GM19395 (cell line): ENCODE measurements around the gene ABHD3.
"Not testable (repeated sequence)": the region's sequence is repeated elsewhere in the genome, so short reads cannot be mapped to it uniquely, and the experiment has no call there.

ENCODE experiments used
- ATAC-seq: cut with Tn5 transposase; IDR thresholded peaks from one replicate; pipeline ENCODE4 v1.9.1; 2021; ENCODE audit warnings: mild to moderate bottlenecking, moderate library complexity; ENCODE audit not compliant: unreplicated experiment

ABHD3 gene

DNA sequence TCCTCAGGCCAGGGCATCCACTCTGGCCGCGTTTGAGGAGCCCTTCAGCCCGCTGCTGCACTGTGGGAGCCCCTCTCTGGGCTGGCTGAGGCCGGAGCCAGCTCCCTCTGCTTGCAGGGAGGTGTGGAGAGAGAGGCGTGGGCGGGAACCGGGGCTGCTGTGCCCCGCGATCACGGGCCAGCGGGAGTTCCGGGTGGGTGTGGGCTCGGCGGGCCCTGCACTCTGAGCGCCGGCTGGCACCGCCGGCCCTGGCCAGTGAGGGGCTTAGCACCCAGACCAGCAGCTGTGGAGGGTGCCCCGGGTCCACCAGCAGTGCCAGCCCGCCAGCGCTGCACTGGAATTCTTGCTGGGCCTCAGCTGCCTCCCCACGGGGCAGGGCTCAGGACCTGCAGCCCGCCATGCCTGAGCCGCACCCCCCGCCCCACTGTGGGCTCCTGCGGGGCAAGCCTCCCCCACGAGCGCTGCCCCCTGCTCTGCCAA, 1.9 kb upstream of the ABHD3 start:
- ATAC-seq: no peak

DNA sequence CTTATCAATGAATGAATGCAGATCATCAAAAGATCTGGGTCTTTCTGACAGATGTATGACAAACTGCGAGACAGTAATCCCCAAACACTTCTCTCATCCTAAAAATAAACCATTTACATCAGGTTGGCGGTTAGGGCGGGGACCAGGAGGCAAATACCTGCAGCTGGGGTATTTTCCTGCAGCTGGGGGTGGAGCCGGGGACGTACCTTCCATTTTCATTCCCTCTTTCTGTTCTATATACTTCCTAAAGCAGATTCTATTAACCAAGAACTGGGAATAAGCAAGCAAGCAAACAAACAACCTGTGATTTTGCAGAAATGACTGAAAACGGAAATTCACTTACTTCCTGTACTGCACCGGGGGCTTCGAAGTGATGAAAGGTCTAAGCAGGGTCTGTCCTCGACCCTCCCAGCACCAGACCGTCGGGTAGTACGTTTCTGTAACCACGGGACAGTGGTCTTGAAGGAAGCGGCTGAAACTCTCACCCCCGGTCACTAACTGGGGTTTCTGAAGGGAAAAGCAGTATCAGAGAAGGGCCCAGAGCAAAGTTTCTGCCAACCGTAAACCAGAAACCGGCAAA, 1.2 kb downstream of the ABHD3 start:
- peak; percentile 20 for ATAC-seq

DNA sequence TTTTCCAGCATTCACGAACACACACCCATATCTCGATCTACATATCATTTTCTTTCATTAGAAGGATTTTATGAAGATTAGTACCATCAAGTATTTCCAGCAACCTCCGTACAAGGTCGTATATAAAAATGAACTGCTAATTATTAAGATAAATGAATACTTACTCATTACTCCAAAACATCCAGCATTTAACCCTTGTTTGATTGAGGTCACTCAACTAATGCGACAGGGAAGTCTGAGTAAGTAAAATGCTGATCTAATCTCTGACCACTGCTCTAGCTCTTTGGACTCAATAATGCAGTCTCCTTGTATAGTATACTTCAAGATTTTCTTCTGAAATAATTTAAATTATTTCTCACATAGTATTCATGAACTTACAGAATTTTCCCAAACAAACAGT, 2.0 kb downstream of the ABHD3 start:
- ATAC-seq: no peak

DNA sequence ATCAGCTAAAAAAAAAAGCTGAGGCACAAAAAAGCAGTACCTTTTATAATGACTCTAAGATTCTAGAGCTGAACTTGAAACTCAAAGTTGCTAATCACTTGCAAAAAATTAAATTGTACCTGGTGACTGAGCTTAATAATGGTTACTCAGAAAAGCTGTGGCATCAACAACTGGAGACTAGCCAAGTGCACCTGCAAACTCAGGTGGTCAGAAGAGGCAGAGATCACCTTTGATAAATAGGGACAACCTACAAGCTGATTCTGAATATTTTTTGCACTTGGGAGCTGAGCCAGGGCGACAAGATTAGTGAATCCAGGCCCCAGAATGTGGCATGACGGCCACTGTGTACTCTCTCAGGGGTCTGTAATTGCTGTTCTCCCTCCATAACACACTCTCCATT, 3.0 kb downstream of the ABHD3 start:
- no peak for ATAC-seq

DNA sequence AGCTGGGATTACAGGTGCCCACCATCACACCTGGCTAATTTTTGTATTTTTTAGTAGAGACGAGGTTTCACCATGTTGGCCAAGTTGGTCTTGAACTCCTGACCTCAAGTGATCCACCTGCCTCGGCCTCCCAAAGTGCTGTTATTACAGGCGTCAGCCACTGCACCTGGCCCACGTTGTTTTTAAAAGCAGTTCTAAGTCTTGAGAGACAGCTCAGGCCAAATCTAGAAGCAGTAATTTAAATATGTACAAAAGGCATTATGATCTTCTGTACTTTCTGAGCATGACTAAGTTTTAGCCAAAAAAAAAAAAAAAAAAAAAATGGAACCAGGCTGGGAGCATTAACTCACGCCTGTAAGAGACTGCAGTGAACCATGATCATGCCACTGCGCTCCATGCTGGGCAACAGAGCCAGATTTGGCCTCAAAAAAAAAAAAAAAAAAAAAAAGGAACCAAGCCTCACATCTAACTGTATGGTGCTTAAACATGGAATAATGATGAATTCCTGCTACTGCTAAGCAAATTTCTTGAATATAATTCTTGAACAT, 4.0 kb downstream of the ABHD3 start:
- ATAC-seq: no peak

DNA sequence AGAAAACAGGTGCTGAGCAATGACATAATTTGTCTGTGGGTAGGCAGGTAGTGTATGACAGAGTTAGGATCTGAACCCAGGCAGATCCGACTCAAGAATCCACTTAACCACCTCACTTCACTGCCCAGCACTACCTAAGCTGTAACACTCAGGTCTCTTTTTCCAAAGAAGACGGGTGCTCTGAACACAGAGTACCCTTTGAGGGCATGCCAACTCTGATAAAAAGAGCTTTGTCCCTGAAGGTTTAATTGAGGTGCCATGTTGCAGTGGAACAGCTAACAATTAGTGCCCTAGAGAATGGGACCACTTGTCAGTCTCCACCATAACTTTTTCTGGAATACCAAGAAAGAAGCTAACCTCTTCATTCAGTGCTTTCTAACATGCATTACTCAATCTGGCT, 11.3 kb downstream of the ABHD3 start:
- ATAC-seq: no peak

DNA sequence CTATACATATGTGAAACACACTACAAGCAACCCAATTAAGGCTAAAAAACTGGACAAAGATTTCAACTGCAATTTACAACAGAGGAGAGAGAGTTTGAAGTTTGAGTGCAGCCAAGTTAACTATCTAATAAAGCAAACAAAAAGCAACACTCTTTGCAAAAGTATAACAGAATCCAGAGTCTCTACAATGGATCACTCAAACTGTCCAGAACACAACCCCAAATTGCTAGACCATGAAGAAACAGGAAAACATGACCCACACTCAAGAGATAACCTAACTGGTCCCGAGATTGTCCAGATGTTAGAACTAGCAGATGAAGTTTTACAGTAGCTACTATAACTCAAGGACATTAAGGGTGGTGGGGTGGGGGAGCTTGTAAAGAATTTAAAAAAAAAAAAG, 14.8 kb downstream of the ABHD3 start:
- ATAC-seq: no peak

DNA sequence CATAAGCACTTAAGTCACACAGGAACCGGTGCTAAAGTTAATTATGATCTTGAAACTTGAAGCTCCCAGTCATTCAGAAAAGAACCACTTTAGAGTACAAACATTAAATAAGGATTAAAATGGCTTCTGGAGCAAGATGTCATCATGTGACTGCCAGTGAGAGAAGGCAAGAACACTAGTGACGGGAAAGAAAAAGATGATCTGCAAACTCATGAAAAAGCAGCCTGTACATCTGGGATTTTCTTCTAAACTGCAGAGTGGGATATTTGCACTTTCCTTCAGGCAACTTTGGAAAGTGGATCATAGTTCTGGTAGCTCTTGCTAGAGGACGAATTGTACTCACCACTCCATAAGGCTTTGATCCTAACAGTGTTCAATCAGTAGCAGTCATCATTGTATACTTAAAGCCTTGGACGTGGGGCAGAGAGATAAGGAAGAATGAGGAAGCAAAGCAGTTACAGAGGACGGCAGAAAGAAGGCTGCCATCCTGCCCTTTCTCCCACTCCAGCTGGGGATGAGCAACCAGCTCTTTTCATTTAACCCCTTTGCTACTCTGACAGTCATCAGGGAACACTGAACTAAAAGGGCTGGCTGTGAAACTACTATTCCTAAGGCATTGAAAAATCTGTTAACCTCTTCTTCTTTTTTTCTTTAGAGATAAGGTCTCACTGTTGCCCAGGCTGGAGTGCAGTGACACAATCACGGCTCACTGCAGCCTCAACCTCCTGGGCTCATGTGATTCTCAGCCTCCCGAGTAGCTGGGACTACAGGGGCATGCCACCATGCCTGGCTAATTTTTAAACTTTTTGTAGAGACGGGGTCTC, 18.1 kb downstream of the ABHD3 start:
- no peak for ATAC-seq

DNA sequence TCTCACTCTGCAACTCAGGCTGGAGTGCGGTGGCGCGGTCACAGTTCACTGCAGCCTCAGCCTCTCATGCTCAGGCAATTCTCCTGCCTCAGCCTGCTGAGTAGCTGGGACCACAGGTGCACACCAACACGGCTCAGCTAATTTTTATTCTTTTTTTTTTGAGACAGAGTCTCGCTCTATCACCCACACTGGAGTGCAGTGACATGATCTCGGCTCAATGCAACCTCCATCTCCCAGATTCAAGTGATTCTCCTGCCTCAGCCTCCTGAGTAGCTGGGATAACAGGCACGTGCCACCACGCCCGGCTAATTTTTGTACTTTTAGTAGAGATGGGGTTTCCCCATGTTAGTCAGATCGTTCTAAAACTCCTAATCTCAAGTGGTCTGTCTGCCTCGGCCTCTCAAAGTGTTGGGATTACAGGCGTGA, 19.0 kb downstream of the ABHD3 start:
- ATAC-seq: peak; percentile 82

DNA sequence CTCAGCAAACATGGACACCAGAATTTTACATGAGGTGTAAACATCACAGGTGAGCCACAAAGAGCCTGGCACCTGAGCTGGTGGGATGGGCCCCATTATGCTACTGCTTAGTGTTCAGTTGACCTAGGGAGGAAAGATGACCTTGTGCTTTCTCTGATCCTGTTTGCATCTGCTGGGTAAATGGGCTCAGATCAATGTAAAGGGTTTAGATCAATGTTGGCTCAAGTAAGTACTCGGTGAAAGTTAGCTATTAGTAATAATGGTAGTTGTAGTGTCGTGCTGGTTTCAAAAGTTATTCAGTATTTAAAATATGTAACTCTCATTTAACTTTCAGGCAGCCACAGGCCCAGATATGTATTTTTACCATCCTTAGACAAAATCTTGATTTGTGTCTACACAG, 19.8 kb downstream of the ABHD3 start:
- ATAC-seq: peak; percentile 59

DNA sequence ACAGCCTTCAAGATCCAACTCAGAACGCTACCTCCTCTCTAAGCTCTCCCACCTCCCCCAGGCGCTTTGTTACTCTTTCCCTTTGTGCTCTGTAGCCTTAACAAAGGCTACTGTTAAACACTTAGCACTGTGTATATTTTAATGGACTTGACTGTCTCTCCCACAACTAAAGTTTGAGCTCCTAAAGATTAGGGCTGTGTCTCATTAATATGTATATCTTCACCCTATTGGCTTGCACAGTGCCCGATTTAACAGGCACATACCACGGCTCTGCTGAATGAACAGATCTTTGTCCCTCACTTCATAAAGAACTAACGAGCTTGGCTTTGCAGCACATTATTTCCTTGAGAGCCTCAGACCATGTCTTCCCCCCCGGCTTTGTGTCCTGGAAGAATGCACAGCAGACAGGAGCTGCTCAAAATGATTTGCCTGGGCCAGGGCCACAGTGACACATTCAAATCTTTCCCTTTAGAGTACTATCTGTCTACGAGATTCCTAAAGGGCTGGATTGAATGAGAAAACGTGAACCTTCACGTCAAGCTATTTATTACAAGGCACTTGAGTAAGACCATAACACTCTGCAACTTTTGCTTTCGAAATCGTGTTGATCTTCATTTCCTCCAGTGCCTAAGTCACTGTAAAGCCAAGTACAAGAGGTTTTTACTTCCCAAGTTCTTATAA, 22.1 kb downstream of the ABHD3 start:
- ATAC-seq: peak; percentile 42

DNA sequence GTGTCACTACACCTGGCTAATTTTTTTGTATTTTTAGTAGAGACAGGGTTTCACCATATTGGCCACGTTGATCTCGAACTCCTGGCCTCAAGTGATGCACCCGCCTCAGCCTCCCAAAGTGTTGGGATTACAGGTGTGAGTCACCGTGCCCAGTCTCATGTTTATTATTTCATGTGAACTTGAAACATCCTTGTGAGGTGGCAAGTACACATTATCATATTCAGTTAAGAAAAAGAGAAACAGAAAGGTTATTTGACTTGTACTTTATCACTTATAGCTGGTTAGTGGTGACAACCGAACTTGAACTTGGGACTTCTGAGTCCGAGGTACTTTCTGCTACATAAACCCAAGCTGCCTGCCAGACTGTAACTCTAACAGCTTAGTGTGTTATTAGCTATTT, 24.4 kb downstream of the ABHD3 start:
- ATAC-seq: no peak

DNA sequence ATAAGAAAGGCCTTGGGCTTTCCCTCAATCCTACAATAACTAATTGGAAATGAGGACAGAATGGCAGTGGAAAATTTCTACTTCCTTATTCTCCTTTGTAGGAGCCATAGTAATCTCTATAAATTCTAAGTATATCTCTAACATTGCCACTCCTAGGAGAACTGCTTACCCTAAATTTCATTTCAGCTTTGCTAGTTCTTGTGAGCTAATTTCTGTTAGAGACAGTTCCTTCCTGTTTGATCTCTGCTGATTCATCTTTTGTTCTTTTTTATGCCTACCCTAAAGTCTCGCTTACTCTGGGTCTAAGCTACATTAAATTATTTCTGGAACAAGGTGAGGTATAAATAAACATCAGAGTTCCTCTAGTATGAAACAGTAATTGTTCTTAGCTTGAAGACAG, 25.7 kb downstream of the ABHD3 start:
- ATAC-seq: no peak

DNA sequence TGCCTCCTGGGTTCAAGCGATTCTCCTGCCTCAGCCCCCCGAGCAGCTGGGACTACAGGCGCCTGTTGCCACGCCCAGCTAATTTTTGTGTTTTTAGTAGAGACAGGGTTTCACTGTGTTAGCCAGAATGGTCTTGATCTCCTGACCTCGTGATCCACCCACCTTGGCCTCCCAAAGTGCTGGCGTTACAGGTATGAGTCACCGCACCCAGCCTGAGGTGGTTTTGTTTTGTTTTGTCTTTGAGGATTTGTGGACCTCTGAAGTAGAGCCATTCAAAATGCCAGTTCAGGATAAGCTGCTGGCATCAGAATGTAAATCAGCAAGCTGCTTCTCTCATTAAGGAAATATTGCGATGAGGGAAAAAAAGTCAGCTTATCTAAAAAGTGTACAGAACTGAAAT, 29.2 kb downstream of the ABHD3 start:
- not testable (repeated sequence) for ATAC-seq

DNA sequence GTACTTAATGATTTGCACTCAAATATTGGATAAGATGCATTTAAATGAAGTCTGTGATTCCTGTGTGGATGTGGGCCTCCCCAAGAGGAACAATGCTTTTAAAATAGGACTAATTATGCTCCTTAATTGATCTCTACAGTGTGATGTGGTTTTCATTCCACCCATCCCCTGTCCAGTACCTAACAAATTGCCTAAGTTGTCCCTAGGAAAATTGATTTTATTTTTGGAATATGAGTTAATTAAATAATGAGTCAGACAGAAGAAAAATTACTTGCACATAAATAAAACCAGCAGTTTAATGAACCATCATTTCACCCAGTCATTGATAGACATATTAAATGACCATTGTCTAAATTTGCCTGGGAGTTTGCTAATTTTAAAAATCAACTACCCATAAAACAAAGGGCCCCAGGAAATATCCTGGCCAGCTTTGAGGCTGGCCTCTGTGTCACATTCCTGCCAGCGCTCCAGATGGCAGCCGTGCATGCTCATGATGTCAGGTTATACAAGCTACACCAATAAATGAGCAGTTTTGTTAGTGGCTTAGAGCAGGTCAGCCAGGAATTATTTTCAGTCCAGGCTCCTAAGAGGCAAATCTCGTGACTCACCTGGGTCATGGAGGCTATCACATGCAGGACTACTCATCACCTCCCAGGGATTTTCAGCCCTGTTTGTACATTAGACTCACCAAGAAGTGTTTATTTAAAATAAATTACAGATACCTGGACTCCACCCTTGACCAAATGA, 31.9 kb downstream of the ABHD3 start:
- no peak for ATAC-seq

DNA sequence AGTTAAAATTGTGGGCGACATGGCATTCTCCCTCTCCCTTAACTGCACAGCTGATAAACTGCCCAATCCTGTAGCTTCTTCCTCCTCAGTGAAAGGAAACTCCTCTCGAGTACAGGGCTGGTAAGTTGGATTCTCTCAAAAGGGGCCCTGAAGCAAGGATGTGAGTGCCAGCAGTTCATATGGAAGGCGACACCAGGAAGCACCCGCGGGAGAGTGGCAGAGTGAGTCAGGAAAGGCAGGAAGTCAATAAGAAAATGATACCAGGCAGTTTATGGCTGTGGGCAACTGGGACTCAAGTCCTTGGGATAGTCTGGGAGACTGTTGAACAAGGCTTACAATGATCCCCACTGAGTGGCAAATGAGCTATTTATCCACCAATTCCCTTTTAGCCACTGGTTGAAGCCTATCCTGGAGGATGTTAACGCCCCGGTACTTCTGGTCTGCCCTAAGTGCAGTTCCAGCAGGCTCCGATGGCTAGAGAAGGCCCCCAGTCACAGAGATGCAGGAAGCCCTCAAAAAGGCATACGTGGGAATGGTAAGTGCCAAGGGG, 34.8 kb downstream of the ABHD3 start:
- no peak for ATAC-seq

DNA sequence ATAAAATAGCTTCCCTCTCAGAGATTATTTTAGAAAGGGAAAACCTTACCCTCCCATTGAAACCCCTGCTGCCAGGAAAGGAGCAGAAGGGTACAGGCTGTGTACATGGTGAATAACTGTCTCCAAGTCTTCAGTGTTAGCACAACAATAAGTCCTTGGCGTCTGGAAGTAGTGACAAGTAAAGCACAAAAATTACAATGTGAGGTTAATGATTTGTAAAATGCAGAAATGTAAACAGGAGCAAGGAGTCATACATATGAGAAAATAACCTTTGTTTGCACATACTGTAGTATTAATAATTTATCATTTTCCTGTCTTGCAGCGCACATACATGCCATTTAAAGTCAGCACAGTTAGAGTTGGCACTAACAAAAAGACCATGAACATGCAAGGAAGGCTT, 40.5 kb downstream of the ABHD3 start:
- no peak for ATAC-seq

DNA sequence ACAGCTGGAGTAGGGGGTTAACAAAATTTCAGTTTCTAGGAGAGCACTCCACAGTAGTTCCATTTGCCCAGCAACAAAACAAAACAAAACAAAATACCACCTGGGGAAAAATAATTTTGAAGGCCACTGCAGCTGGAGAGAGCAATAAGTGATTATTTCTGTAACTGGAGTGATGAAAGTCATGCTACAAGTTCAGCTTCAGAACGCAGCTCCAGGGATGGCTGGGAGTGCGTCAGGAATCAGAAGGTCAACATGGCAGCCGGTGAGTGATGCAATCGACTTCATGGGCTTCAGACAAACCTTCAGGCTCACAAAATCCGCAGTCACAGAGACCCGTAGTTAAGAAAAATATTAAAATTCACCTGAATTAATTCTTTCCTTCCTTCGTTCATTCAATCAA, 41.0 kb downstream of the ABHD3 start:
- ATAC-seq: no peak

DNA sequence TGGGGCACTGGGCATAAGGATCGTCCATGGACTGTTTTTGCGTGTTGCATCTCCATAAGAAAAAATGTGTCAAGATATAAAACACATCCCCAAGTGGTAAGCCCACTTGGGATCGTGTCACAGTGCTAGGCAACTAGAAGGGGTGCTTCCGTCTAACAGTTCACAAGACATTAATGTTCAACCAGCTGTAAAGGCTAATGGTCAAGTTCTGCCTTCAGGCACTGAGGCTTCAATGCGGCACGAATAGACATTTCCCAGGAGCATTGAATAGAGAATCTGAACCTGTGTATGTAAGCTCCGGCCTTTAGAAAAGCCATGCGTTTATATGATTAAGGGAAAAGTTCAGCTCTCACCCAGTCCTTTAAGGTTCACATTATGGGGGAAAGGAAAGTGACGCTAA, 42.0 kb downstream of the ABHD3 start:
- no peak for ATAC-seq

DNA sequence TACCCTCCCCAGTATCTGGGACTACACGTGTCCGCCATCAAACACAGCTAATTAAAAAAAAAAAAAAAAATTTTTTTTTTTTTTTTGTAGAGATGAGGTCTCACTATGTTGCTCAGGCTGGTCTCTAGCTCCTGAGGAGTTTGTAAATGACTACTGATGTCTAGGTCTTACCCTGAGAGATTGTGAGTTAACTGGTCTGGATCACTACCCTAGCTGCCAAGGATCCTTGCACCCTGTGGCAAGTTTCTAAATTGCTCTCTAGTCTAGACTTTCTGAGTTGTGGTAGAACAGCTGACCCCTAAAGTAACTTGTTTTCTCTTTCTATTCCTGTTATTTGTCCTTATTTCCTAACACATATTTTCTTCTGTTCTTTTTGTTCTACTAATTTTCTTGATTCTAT, 44.5 kb downstream of the ABHD3 start:
- ATAC-seq: no peak

DNA sequence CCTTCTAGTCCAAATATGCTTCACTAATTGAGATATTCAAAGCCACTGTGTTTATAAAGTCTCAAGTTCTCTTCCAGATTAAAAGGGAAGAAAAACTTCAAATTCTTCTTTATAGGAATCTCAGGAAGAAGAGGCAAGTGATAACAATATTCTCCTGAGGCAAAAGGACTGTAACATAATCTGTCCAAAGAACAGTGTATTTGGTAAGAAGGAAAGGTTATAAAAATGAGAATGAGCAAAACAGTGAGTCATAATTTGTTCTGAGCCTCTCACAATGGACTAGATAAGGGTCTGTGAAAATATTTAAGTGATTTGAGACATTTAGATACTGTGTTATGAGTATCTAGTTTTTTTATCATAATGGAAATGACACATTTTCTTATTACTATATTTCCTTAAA, 48.2 kb downstream of the ABHD3 start:
- ATAC-seq: no peak
